IMR-90 (cell line): ENCODE data around the gene SLC24A3. TPM values are rescaled to one million over a fixed set of nuclear protein-coding genes. Genes with fewer than 3 reads are reported as not detected.
A peak's percentile ranks its signal among the peaks of the same experiment; 100 is the strongest.

ENCODE experiments used
- ATAC-seq: fragments of 200-7000 bp; cut with Tn5 transposase; 2 replicates; pipeline ENCODE4 v1.9.1; 2020; ENCODE audit warnings: low read depth, mild to moderate bottlenecking, moderate library complexity
- BruUV-seq: library from RNA; stranded (reverse); fragments of 400-500 nt; replicated peaks from 2 replicates; lab custom pipeline; 2021; lab: Mats Ljungman, UMichigan
- CTCF ChIA-PET: fragments of 300-600 bp; formaldehyde crosslinking; extraction: SDS; loops from one replicate; lab custom pipeline; 2021; ENCODE audit warnings: antibody characterized with exemption; lab: Yijun Ruan, JAX
- POLR2A ChIA-PET: fragments of 300-600 bp; sonication (Branson Sonifier 250); formaldehyde crosslinking; loops from one replicate; lab custom pipeline; 2022; ENCODE audit warnings: antibody characterized with exemption; ENCODE audit not compliant: unreplicated experiment; lab: Charles Lee
- DNase-seq: peaks from one replicate; pipeline ENCODE4 v3.0.0; 2013
- H2AFZ ChIP-seq: replicated peaks from 2 replicates; pipeline ENCODE3; 2013; ENCODE audit warnings: low read length, mild to moderate bottlenecking; ENCODE audit not compliant: poor library complexity
- H2AK5ac ChIP-seq: 2 replicates; pipeline ENCODE4 v1.6.1; 2013; ENCODE audit warnings: low read depth, low read length, inconsistent platforms
- H2AK9ac ChIP-seq: replicated peaks from 2 replicates; pipeline ENCODE3; 2013; ENCODE audit warnings: mild to moderate bottlenecking, low read depth, low read length, moderate library complexity; ENCODE audit not compliant: poor library complexity
- H2BK120ac ChIP-seq: 2 replicates; pipeline ENCODE4 v1.6.1; 2013; ENCODE audit warnings: low read depth, low read length, inconsistent platforms
- H2BK15ac ChIP-seq: 3 replicates; pipeline ENCODE4 v1.6.1; 2013; ENCODE audit warnings: low read depth, low read length, inconsistent platforms
- H2BK20ac ChIP-seq: 2 replicates; pipeline ENCODE4 v1.6.1; 2013; ENCODE audit warnings: low read depth, mild to moderate bottlenecking, inconsistent platforms, low read length, moderate library complexity
- H2BK5ac ChIP-seq: 2 replicates; pipeline ENCODE4 v1.6.1; 2013; ENCODE audit warnings: mild to moderate bottlenecking, low read depth, low read length, inconsistent platforms; ENCODE audit not compliant: poor library complexity, severe bottlenecking
- H3K14ac ChIP-seq: replicated peaks from 2 replicates; pipeline ENCODE4 v1.6.1; 2013; ENCODE audit warnings: low read depth, low read length, inconsistent platforms
- H3K18ac ChIP-seq: 2 replicates; pipeline ENCODE4 v1.6.1; 2013; ENCODE audit warnings: low read depth, low read length, control low read depth
- H3K23ac ChIP-seq: 2 replicates; pipeline ENCODE4 v1.6.1; 2013; ENCODE audit warnings: low read depth, low read length, inconsistent platforms
- H3K27ac ChIP-seq: 2 replicates; pipeline ENCODE4 v1.5.1; 2013; ENCODE audit warnings: mild to moderate bottlenecking, control low read depth, low read length; ENCODE audit not compliant: insufficient read depth
- H3K27me3 ChIP-seq: 2 replicates; pipeline ENCODE4 v1.6.1; 2013; ENCODE audit warnings: low read length; ENCODE audit not compliant: control insufficient read depth, insufficient read depth
- H3K36me3 ChIP-seq: 2 replicates; pipeline ENCODE4 v1.6.1; 2013; ENCODE audit warnings: low read length, mixed read lengths; ENCODE audit not compliant: control insufficient read depth, insufficient read depth
- H3K4ac ChIP-seq: 2 replicates; pipeline ENCODE4 v1.6.1; 2013; ENCODE audit warnings: low read depth, low read length, inconsistent platforms
- H3K4me1 ChIP-seq: 2 replicates; pipeline ENCODE4 v1.6.1; 2013; ENCODE audit warnings: low read length, mixed read lengths; ENCODE audit not compliant: control insufficient read depth, insufficient read depth
- H3K4me2 ChIP-seq: 2 replicates; pipeline ENCODE4 v1.6.1; 2013; ENCODE audit warnings: low read depth, mild to moderate bottlenecking, control low read depth, low read length, moderate library complexity
- H3K4me3 ChIP-seq: 2 replicates; pipeline ENCODE4 v1.5.1; 2013; ENCODE audit warnings: low read depth, mild to moderate bottlenecking, control low read depth, low read length, moderate library complexity; ENCODE audit not compliant: insufficient read depth
- H3K56ac ChIP-seq: 2 replicates; pipeline ENCODE4 v1.6.1; 2013; ENCODE audit warnings: low read length, inconsistent platforms; ENCODE audit not compliant: insufficient read depth; ENCODE audit errors: extremely low read depth
- H3K79me1 ChIP-seq, 2 experiments: 2 replicates each; pipeline ENCODE4 v1.6.1; 2013; ENCODE audit warnings: low read length in 2 of 2, inconsistent platforms in 1 of 2, low read depth in 1 of 2
- H3K9ac ChIP-seq: 2 replicates; pipeline ENCODE4 v1.6.1; 2013; ENCODE audit warnings: low read depth, low read length, control low read depth
- H3K9me1 ChIP-seq: 2 replicates; pipeline ENCODE4 v1.6.1; 2013; ENCODE audit warnings: low read length, inconsistent platforms; ENCODE audit not compliant: insufficient read depth
- H3K9me3 ChIP-seq: 2 replicates; pipeline ENCODE4 v1.6.1; 2013; ENCODE audit warnings: low read length; ENCODE audit not compliant: control insufficient read depth, insufficient read depth
- H4K20me1 ChIP-seq: 2 replicates; pipeline ENCODE4 v1.6.1; 2013; ENCODE audit warnings: low read length, inconsistent platforms; ENCODE audit not compliant: insufficient read depth
- H4K5ac ChIP-seq: 2 replicates; pipeline ENCODE4 v1.6.1; 2013; ENCODE audit warnings: mild to moderate bottlenecking, low read depth, low read length, control low read depth
- H4K8ac ChIP-seq, 2 experiments: 2 replicates each; pipeline ENCODE4 v1.6.1; 2013; ENCODE audit warnings: low read depth in 2 of 2, low read length in 2 of 2, control low read depth in 1 of 2, inconsistent platforms in 1 of 2
- H4K91ac ChIP-seq: 2 replicates; pipeline ENCODE4 v1.6.1; 2013; ENCODE audit warnings: low read depth, low read length, inconsistent platforms; ENCODE audit not compliant: insufficient read depth
- CEBPB ChIP-seq: IDR thresholded peaks from 2 replicates; pipeline ENCODE4 v1.6.1; 2012; ENCODE audit warnings: low read depth, low read length, improper control_type of control experiment
- MAZ ChIP-seq: IDR thresholded peaks from 2 replicates; pipeline ENCODE4 v1.6.1; 2012; ENCODE audit warnings: low read depth, mild to moderate bottlenecking, low read length, improper control_type of control experiment, moderate library complexity, borderline replicate concordance
- RAD21 ChIP-seq: IDR thresholded peaks from 2 replicates; pipeline ENCODE4 v1.6.1; 2012; ENCODE audit warnings: low read length, improper control_type of control experiment
- SMC3 ChIP-seq: fragments of 150-350 bp; IDR thresholded peaks from 2 replicates; pipeline ENCODE4 v1.6.1; 2016; ENCODE audit warnings: low read depth, mild to moderate bottlenecking, antibody characterized with exemption, low read length, moderate library complexity
- WGBS, 2 experiments: methylation state at CpG; one replicate each; pipeline versions ENCODE4 v1.1.5 to v1.1.7; 2013; ENCODE audit warnings: missing lambda C conversion rate in 2 of 2; ENCODE audit not compliant: insufficient read length in 1 of 2; ENCODE audit errors: extremely low coverage in 2 of 2; 5-methylcytosine and 5-hydroxymethylcytosine counted together
- dilution Hi-C: fragments of 300-500 bp; cut with HindIII; formaldehyde crosslinking; loops from one replicate; pipeline ENCODE4 v1.14.3; 2018; ENCODE audit warnings: low sequenced_read_pairs; ENCODE audit not compliant: unreplicated experiment
- in situ Hi-C: fragments of 300-500 bp; cut with MboI; formaldehyde crosslinking; loops from 3 replicates; pipeline ENCODE4 v1.14.3; 2019; ENCODE audit warnings: low sequenced_read_pairs, inconsistent platforms, mixed read lengths
- intact Hi-C: fragments of 100-400 bp; cut with micrococcal nuclease; formaldehyde crosslinking; loops from 2 replicates; pipeline ENCODE4 v1.10.0; 2022
- polyA plus RNA-seq, 3 experiments: library from polyadenylated mRNA; depleted of rRNA; stranded (reverse); fragments of >200 nt; gene quantifications; 2 replicates each; pipeline ENCODE4 v1.2.3, GENCODE V29; 2012; ENCODE audit warnings: low replicate concordance in 1 of 3
- total RNA-seq: library from RNA; depleted of rRNA; stranded (reverse); fragments of >200 nt; gene quantifications from 2 replicates; pipeline ENCODE4 v1.2.3, GENCODE V29; 2012
- TF ChIP-seq, protein P1 (sequence below): fragments of 150-350 bp; IDR thresholded peaks from 2 replicates; pipeline ENCODE4 v1.6.1; 2017; ENCODE audit warnings: mild to moderate bottlenecking, antibody characterized with exemption, low read length, low read depth

SLC24A3 gene
- total and polyA plus RNA-seq, 2 of the 4 experiments (the other 2 are of a cell fraction), result not detected

GRCh38 chr20:19568128-19568527 is 355.7 kb downstream of the SLC24A3 start:
- ATAC-seq (no peak), DNase-seq (no peak)
- no peak overlapping the region for H2AFZ ChIP-seq
- no peaks in the 10 kb centered on the region for H3K9me3 ChIP-seq
- H2BK120ac ChIP-seq, result no peak overlapping the region
- no peak overlapping the region for H2BK5ac ChIP-seq
- H2BK15ac ChIP-seq, result no peak overlapping the region
- no peaks in the 10 kb centered on the region for H3K79me1 ChIP-seq
- BruUV-seq, result no TSS peak
- in situ Hi-C loops, result no loop called here
- no peak overlapping the region for H3K14ac ChIP-seq
- no peak overlapping the region for H3K18ac ChIP-seq
- no peaks in the 10 kb centered on the region for H3K9me1 ChIP-seq
- no peak overlapping the region for H3K4me2 ChIP-seq
- dilution Hi-C loops, result no loop called here
- WGBS, 2 experiments, result no CpG with 5 or more reads among the region's 2 CpGs
- no peak overlapping the region for H2AK9ac ChIP-seq
- no peak overlapping the region for H3K4me3 ChIP-seq
- POLR2A ChIA-PET, result no interaction called here
- no peaks in the 10 kb centered on the region for H4K20me1 ChIP-seq
- no peak overlapping the region for H3K23ac ChIP-seq
- no peak overlapping the region for H3K27ac ChIP-seq
- no peak for TF ChIP-seq SMC3
- 0 out of 2 replicates have a peak, but pooled peaks have one; percentile 18 for TF ChIP-seq CEBPB
- TF ChIP-seq, protein P1, sequence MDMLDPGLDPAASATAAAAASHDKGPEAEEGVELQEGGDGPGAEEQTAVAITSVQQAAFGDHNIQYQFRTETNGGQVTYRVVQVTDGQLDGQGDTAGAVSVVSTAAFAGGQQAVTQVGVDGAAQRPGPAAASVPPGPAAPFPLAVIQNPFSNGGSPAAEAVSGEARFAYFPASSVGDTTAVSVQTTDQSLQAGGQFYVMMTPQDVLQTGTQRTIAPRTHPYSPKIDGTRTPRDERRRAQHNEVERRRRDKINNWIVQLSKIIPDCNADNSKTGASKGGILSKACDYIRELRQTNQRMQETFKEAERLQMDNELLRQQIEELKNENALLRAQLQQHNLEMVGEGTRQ, result no peak
- TF ChIP-seq RAD21, result no peak
- TF ChIP-seq MAZ, result no peak
- H4K91ac ChIP-seq, result no peak overlapping the region
- no peak overlapping the region for H3K56ac ChIP-seq
- H2BK20ac ChIP-seq, result no peak overlapping the region
- no peaks in the 10 kb centered on the region for H3K27me3 ChIP-seq
- intact Hi-C loops, result no loop called here
- no peak overlapping the region for H2AK5ac ChIP-seq
- H4K5ac ChIP-seq, result no peak overlapping the region
- H4K8ac ChIP-seq, result no peak overlapping the region
- no peaks in the 10 kb centered on the region for H3K36me3 ChIP-seq
- no peaks in the 10 kb centered on the region for H3K4me1 ChIP-seq
- no peak overlapping the region for H3K4ac ChIP-seq
- H3K9ac ChIP-seq, result no peak overlapping the region
- CTCF ChIA-PET, result no interaction called here
